ENCODE results near the gene NMNAT3. TPM values are rescaled to one million over a fixed set of nuclear protein-coding genes. Genes with fewer than 3 reads are reported as not detected.

The NMNAT3 gene
- total and polyA plus RNA-seq, 4 donors, result 1.9 to 19.7 (median 2.9) TPM

GRCh38 chr3:139527265-139527664, 150.5 kb downstream of the NMNAT3 start:
- Histone ChIP-seq H3K27me3 (ENCODE audit: control insufficient read depth in 4 of 4, insufficient read depth in 4 of 4, low read length in 3 of 4) (no peaks in the 10 kb centered on the region), H3K4me1 (ENCODE audit: control insufficient read depth in 4 of 4, insufficient read depth in 4 of 4, low read length in 3 of 4) (peaks cover 0 to 4% (median 1%) of the 10 kb centered on the region in 4 donors), H3K36me3 (ENCODE audit: control insufficient read depth in 4 of 4, insufficient read depth in 3 of 4, low read depth in 1 of 4, low read length in 3 of 4) (peaks cover 0 to 2% (median 0%) of the 10 kb centered on the region in 4 donors), H3K9me3 (ENCODE audit: control insufficient read depth in 4 of 4, low read length in 3 of 4) (no peaks in the 10 kb centered on the region), H3K9ac (ENCODE audit: low read depth in 1 of 2, low read length in 2 of 2) (no peak overlapping the region), H3K4me3 (ENCODE audit: low read depth in 1 of 3, low read length in 3 of 3) (no peak overlapping the region), H3K27ac (ENCODE audit: low read depth in 1 of 2, low read length in 2 of 2) (no peak overlapping the region)
- TF ChIP-seq ATF3 (IDR thresholded peaks at IDR 0.05), result no peak
- no peak for TF ChIP-seq NR2F2 (IDR thresholded peaks at IDR 0.05)
- TF ChIP-seq EGR1 (IDR thresholded peaks at IDR 0.05; ENCODE audit: low read depth in 2 of 2), result no peak
- TF ChIP-seq MAX (IDR thresholded peaks at IDR 0.05), result no peak
- TF ChIP-seq SP1 (IDR thresholded peaks at IDR 0.05), result no peak
- no peak for TF ChIP-seq JUND (IDR thresholded peaks at IDR 0.05)
- TF ChIP-seq RXRA (IDR thresholded peaks at IDR 0.05), result no peak
- no peak for TF ChIP-seq TAF1 (conservative IDR thresholded peaks at IDR 0.05)
- TF ChIP-seq REST (IDR thresholded peaks at IDR 0.05), result no peak
- TF ChIP-seq RAD21 (IDR thresholded peaks at IDR 0.05), result no peak
- TF ChIP-seq FOXA1 (IDR thresholded peaks at IDR 0.05), result no peak
- no peak for TF ChIP-seq HNF4A (conservative IDR thresholded peaks at IDR 0.05)
- no peak for TF ChIP-seq YY1 (IDR thresholded peaks at IDR 0.05)
- no peak for TF ChIP-seq FOXA2 (IDR thresholded peaks at IDR 0.05)
- no peak for TF ChIP-seq HNF4G (IDR thresholded peaks at IDR 0.05)
- no peak for TF ChIP-seq GABPA (IDR thresholded peaks at IDR 0.05 in 1 of 2, conservative IDR thresholded peaks at IDR 0.05 in 1 of 2)
- DNase-seq (ENCODE audit: low spot score), result no peak
- WGBS, result 86% methylated on average over 5 of the region's 5 CpGs

- no peak for DNase-seq (ENCODE audit: low spot score)
- Histone ChIP-seq H3K36me3 (ENCODE audit: control insufficient read depth in 4 of 4, insufficient read depth in 3 of 4, low read depth in 1 of 4, low read length in 3 of 4) (peaks cover 0 to 2% (median 0%) of the 10 kb centered on the region in 4 donors), H3K9me3 (ENCODE audit: control insufficient read depth in 4 of 4, low read length in 3 of 4) (no peaks in the 10 kb centered on the region), H3K4me1 (ENCODE audit: control insufficient read depth in 4 of 4, insufficient read depth in 4 of 4, low read length in 3 of 4) (peaks cover 0 to 2% (median 1%) of the 10 kb centered on the region in 4 donors), H3K27ac (ENCODE audit: low read depth in 1 of 2, low read length in 2 of 2) (no peak overlapping the region), H3K4me3 (ENCODE audit: low read depth in 1 of 3, low read length in 3 of 3) (no peak overlapping the region), H3K9ac (ENCODE audit: low read depth in 1 of 2, low read length in 2 of 2) (no peak overlapping the region), H3K27me3 (ENCODE audit: control insufficient read depth in 4 of 4, insufficient read depth in 4 of 4, low read length in 3 of 4) (no peaks in the 10 kb centered on the region)
- WGBS, result 93% methylated on average over 2 of the region's 2 CpGs
- TF ChIP-seq SP1 (IDR thresholded peaks at IDR 0.05), result no peak
- TF ChIP-seq FOXA2 (IDR thresholded peaks at IDR 0.05), result no peak
- no peak for TF ChIP-seq TAF1 (conservative IDR thresholded peaks at IDR 0.05)
- TF ChIP-seq JUND (IDR thresholded peaks at IDR 0.05), result no peak
- TF ChIP-seq YY1 (IDR thresholded peaks at IDR 0.05), result no peak
- TF ChIP-seq MAX (IDR thresholded peaks at IDR 0.05), result no peak
- no peak for TF ChIP-seq ATF3 (IDR thresholded peaks at IDR 0.05)
- no peak for TF ChIP-seq REST (IDR thresholded peaks at IDR 0.05)
- no peak for TF ChIP-seq RAD21 (IDR thresholded peaks at IDR 0.05)
- TF ChIP-seq FOXA1 (IDR thresholded peaks at IDR 0.05), result no peak
- no peak for TF ChIP-seq RXRA (IDR thresholded peaks at IDR 0.05)
- no peak for TF ChIP-seq GABPA (IDR thresholded peaks at IDR 0.05 in 1 of 2, conservative IDR thresholded peaks at IDR 0.05 in 1 of 2)
- TF ChIP-seq HNF4A (conservative IDR thresholded peaks at IDR 0.05), result no peak
- no peak for TF ChIP-seq HNF4G (IDR thresholded peaks at IDR 0.05)
- TF ChIP-seq CTCF (IDR thresholded peaks at IDR 0.05; ENCODE audit: low read depth, low read length, missing input control), result no peak
- no peak for TF ChIP-seq NR2F2 (IDR thresholded peaks at IDR 0.05)
- TF ChIP-seq ZBTB33 (IDR thresholded peaks at IDR 0.05), result no peak
- TF ChIP-seq EGR1 (IDR thresholded peaks at IDR 0.05; ENCODE audit: low read depth in 2 of 2), result no peak
Observed at GRCh38 chr3:139526146-139526545, 151.6 kb downstream of the NMNAT3 start.
